SIG-M5 treated with dmso at 0.1 percent for 504 hours (cell line): Measurements from ENCODE around the gene SLC2A2.

Experiments
- DNase-seq: peaks from one replicate; lab custom pipeline; 2025; ENCODE audit not compliant: unreplicated experiment; lab: John Stamatoyannopoulos, UW

The SLC2A2 gene

GRCh38 chr3:171038342-171038741 lies 11.8 kb upstream of the SLC2A2 start:
- no peak for DNase-seq

GRCh38 chr3:171028779-171029232 lies 2.3 kb upstream of the SLC2A2 start:
- no peak for DNase-seq

GRCh38 chr3:171028025-171028778 lies 1.7 kb upstream of the SLC2A2 start:
- no peak for DNase-seq

- no peak for DNase-seq
Measured at GRCh38 chr3:171023566-171023965, 3.0 kb downstream of the SLC2A2 start.

- DNase-seq: no peak
Measured at GRCh38 chr3:171021377-171021776, 5.1 kb downstream of the SLC2A2 start.

- no peak for DNase-seq
Measured at GRCh38 chr3:171018156-171018935, 8.2 kb downstream of the SLC2A2 start.

- no peak for DNase-seq
Measured at GRCh38 chr3:171013822-171014748, 12.4 kb downstream of the SLC2A2 start.

GRCh38 chr3:171011873-171012336 lies 14.6 kb downstream of the SLC2A2 start:
- DNase-seq: no peak

GRCh38 chr3:171011109-171011872 lies 15.2 kb downstream of the SLC2A2 start:
- DNase-seq: no peak

GRCh38 chr3:171007316-171007715 lies 19.2 kb downstream of the SLC2A2 start:
- no peak for DNase-seq

- DNase-seq: no peak
Measured at GRCh38 chr3:171005648-171006047, 20.9 kb downstream of the SLC2A2 start.

GRCh38 chr3:171001957-171002694 lies 24.4 kb downstream of the SLC2A2 start:
- no peak for DNase-seq

GRCh38 chr3:171001250-171001893 lies 25.1 kb downstream of the SLC2A2 start:
- no peak for DNase-seq

GRCh38 chr3:171000281-171000680 lies 26.2 kb downstream of the SLC2A2 start:
- no peak for DNase-seq

- DNase-seq: no peak
Measured at GRCh38 chr3:170999737-171000242, 26.7 kb downstream of the SLC2A2 start.

- DNase-seq: no peak
Measured at GRCh38 chr3:170997961-170998913, 28.3 kb downstream of the SLC2A2 start.

GRCh38 chr3:170992854-170993253 lies 33.7 kb downstream of the SLC2A2 start:
- no peak for DNase-seq

GRCh38 chr3:170991664-170992063 lies 34.9 kb downstream of the SLC2A2 start:
- DNase-seq: no peak
